ENCODE results near the gene LSP1.

GRCh38 chr11:1912289-1912878, 59.5 kb downstream of the LSP1 start:
- no peak for TF ChIP-seq POLR2A (IDR thresholded peaks at IDR 0.05; ENCODE audit: low read depth, low read length)
- TF ChIP-seq POLR2AphosphoS5 (IDR thresholded peaks at IDR 0.05; ENCODE audit: low read depth, low read length), result no peak
- TF ChIP-seq TAF1 (IDR thresholded peaks at IDR 0.05; ENCODE audit: low read depth, low read length), result no peak
- TF ChIP-seq POU2F2 (IDR thresholded peaks at IDR 0.05; ENCODE audit: low read depth, low read length), result no peak
- TF ChIP-seq SPI1 (IDR thresholded peaks at IDR 0.05; ENCODE audit: low read depth, low read length), result no peak
- TF ChIP-seq PAX5 (IDR thresholded peaks at IDR 0.05; ENCODE audit: insufficient read depth, low read length, severe bottlenecking), result no peak

All from GM12891 (cell line).